Keratinocyte (primary cell): ENCODE data around the gene ZIC2. TPM values are rescaled to one million over a fixed set of nuclear protein-coding genes. Genes with fewer than 3 reads are reported as not detected.

Experiments used
- DNase-seq: peaks from one replicate; pipeline ENCODE4 v3.0.0-alpha.2; 2011; ENCODE audit warnings: low read depth, missing footprints, low spot score
- FAIRE-seq: peaks from 2 replicates; lab custom pipeline; 2011; peaks lifted over from hg19 to GRCh38; lab: Jason Lieb, UNC
- H2AFZ ChIP-seq: 2 replicates; pipeline ENCODE4 v1.6.0; 2012; ENCODE audit warnings: low read length, control low read depth, inconsistent platforms; ENCODE audit not compliant: control insufficient read depth
- H3K27ac ChIP-seq: 2 replicates; pipeline ENCODE4 v1.5.1; 2011; ENCODE audit warnings: low read length; ENCODE audit not compliant: control insufficient read depth, insufficient read depth
- H3K27me3 ChIP-seq: 3 replicates; pipeline ENCODE4 v1.6.0; 2011; ENCODE audit warnings: low read length; ENCODE audit not compliant: control insufficient read depth, insufficient read depth; ENCODE audit errors: extremely low read depth
- H3K36me3 ChIP-seq, 2 experiments: 2 replicates in 1 of 2; 3 replicates in 1 of 2; pipeline ENCODE4 v1.5.1; 2011; ENCODE audit warnings: low read length in 2 of 2, mild to moderate bottlenecking in 1 of 2; ENCODE audit not compliant: control insufficient read depth in 2 of 2, insufficient read depth in 2 of 2; ENCODE audit errors: extremely low read depth in 1 of 2
- H3K4me1 ChIP-seq: 3 replicates; pipeline ENCODE4 v1.5.1; 2011; ENCODE audit warnings: low read length; ENCODE audit not compliant: control insufficient read depth, insufficient read depth; ENCODE audit errors: extremely low read depth
- H3K4me2 ChIP-seq: 3 replicates; pipeline ENCODE4 v1.6.0; 2011; ENCODE audit warnings: low read depth, low read length; ENCODE audit not compliant: control insufficient read depth, insufficient read depth; ENCODE audit errors: extremely low read depth
- H3K4me3 ChIP-seq, 3 experiments: fragments of 200-600 bp in 1 of 3; sonication (generic) in 1 of 3; 2 replicates in 2 of 3; 3 replicates in 1 of 3; pipeline ENCODE4 v1.5.1; 2011 to 2016; ENCODE audit warnings: low read length in 3 of 3, mild to moderate bottlenecking in 3 of 3, control low read depth in 2 of 3, inconsistent platforms in 1 of 3, low read depth in 1 of 3, mixed read lengths in 1 of 3, mixed run types in 1 of 3, moderate library complexity in 1 of 3; ENCODE audit not compliant: control insufficient read depth in 2 of 3, insufficient read depth in 2 of 3; ENCODE audit errors: extremely low read depth in 1 of 3
- H3K79me2 ChIP-seq: 2 replicates; pipeline ENCODE4 v1.6.0; 2012; ENCODE audit warnings: low read length; ENCODE audit not compliant: control insufficient read depth, insufficient read depth
- H3K9ac ChIP-seq: 3 replicates; pipeline ENCODE4 v1.6.0; 2011; ENCODE audit warnings: low read length; ENCODE audit not compliant: control insufficient read depth, insufficient read depth; ENCODE audit errors: extremely low read depth
- H3K9me1 ChIP-seq: 3 replicates; pipeline ENCODE4 v1.6.0; 2011; ENCODE audit warnings: low read length; ENCODE audit not compliant: control insufficient read depth, insufficient read depth; ENCODE audit errors: extremely low read depth
- H3K9me3 ChIP-seq: 2 replicates; pipeline ENCODE4 v1.5.1; 2012; ENCODE audit warnings: low read depth, low read length; ENCODE audit not compliant: control insufficient read depth
- H4K20me1 ChIP-seq: 3 replicates; pipeline ENCODE4 v1.6.0; 2011; ENCODE audit warnings: low read length; ENCODE audit not compliant: control insufficient read depth, insufficient read depth; ENCODE audit errors: extremely low read depth
- CTCF ChIP-seq, 3 experiments: IDR thresholded peaks in 1 of 3; conservative IDR thresholded peaks in 1 of 3; optimal IDR thresholded peaks in 1 of 3; 2 replicates in 2 of 3; 3 replicates in 1 of 3; pipeline versions ENCODE3 to v1.5.1; 2011; ENCODE audit warnings: low read length in 3 of 3, mild to moderate bottlenecking in 3 of 3, moderate library complexity in 2 of 3, control low read depth in 1 of 3, inconsistent platforms in 1 of 3; ENCODE audit not compliant: insufficient read depth in 2 of 3; ENCODE audit errors: extremely low read depth in 1 of 3
- EZH2 ChIP-seq: IDR thresholded peaks from one replicate; pipeline ENCODE4 v1.6.1; 2012; ENCODE audit warnings: inconsistent platforms, mild to moderate bottlenecking, low read length, moderate library complexity
- dilution Hi-C: fragments of 300-500 bp; cut with MboI; formaldehyde crosslinking; loops from one replicate; pipeline ENCODE4 v1.7.0; 2020; ENCODE audit warnings: low sequenced_read_pairs; ENCODE audit not compliant: extremely low pct_ligation_motif_present
- polyA plus RNA-seq, 5 experiments: library from polyadenylated mRNA; depleted of rRNA in 3 of 5; stranded (reverse) in 3 of 5; stranded (forward) in 1 of 5; unstranded in 1 of 5; fragments of >200 nt; gene quantifications; 1 replicate in 1 of 5; 2 replicates in 3 of 5; 3 replicates in 1 of 5; pipeline versions ENCODE4 v1.2.1 to v1.2.3, GENCODE V29; 2011 to 2012; ENCODE audit warnings: missing spikeins in 2 of 5, low read depth in 1 of 5, low replicate concordance in 1 of 5

The ZIC2 gene
- polyA plus RNA-seq, 1 donor (not counting 4 experiments of a cell fraction or from before 2014, with no cell fraction given) = not detected

GRCh38 chr13:99985886-99986527 is 4.4 kb downstream of the ZIC2 start:
- Histone ChIP-seq H3K27ac (no peak overlapping the region), H3K27me3 (peaks cover 90% of the 10 kb centered on the region), H3K4me3 (no peak overlapping the region), H2AFZ (no peak overlapping the region), H3K36me3 (no peaks in the 10 kb centered on the region), H3K9ac (no peak overlapping the region), H4K20me1 (peaks cover 5% of the 10 kb centered on the region), H3K9me3 (peaks cover 5% of the 10 kb centered on the region), H3K79me2 (no peaks in the 10 kb centered on the region), H3K4me1 (no peaks in the 10 kb centered on the region), H3K9me1 (no peaks in the 10 kb centered on the region), H3K4me2 (no peak overlapping the region)
- dilution Hi-C loops = no loop called here
- peak; percentile 96 for TF ChIP-seq EZH2
- no peak for TF ChIP-seq CTCF (optimal IDR thresholded peaks at IDR 0.05 in 1 of 3, IDR thresholded peaks at IDR 0.05 in 1 of 3, conservative IDR thresholded peaks at IDR 0.05 in 1 of 3; ENCODE audit: extremely low read depth in 1 of 3, insufficient read depth in 2 of 3, low read length in 3 of 3)
- DNase-seq (no peak), FAIRE-seq (no peak)

DNA sequence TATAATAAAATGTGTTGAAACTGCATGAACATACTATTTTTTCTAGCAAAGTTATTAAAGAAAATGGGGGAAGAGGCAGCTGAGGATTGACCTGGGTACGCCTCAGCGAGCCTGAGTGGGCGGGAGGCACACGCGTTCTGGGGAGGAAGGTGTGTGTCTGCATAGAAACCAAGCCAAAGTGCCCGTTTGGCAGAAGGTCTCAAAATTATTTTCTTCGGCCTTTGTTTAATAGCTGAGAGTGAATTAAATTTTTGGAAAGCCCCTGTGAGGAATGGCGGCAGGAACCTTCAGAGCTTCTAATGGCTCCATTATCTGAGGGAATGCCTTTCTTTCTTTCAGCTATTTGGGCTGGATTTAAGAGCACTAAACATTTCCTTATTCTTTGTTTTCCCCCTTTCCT is 5.2 kb downstream of the ZIC2 start:
- no peaks in the 10 kb centered on the region for H3K79me2 ChIP-seq
- peaks cover 11% of the 10 kb centered on the region for H4K20me1 ChIP-seq
- DNase-seq (no peak), FAIRE-seq (no peak)
- no peaks in the 10 kb centered on the region for H3K9me1 ChIP-seq
- H3K4me2 ChIP-seq = no peak overlapping the region
- H3K4me3 ChIP-seq = no peak overlapping the region
- no peak overlapping the region for H2AFZ ChIP-seq
- H3K9ac ChIP-seq = no peak overlapping the region
- no peak overlapping the region for H3K27ac ChIP-seq
- H3K36me3 ChIP-seq = no peaks in the 10 kb centered on the region
- peaks cover 5% of the 10 kb centered on the region for H3K9me3 ChIP-seq
- peaks cover 97% of the 10 kb centered on the region for H3K27me3 ChIP-seq
- TF ChIP-seq EZH2 (no peak), CTCF (optimal IDR thresholded peaks at IDR 0.05 in 1 of 3, IDR thresholded peaks at IDR 0.05 in 1 of 3, conservative IDR thresholded peaks at IDR 0.05 in 1 of 3; ENCODE audit: extremely low read depth in 1 of 3, insufficient read depth in 2 of 3, low read length in 3 of 3) (no peak)
- H3K4me1 ChIP-seq = no peaks in the 10 kb centered on the region
- dilution Hi-C loops = no loop called here
